Loucy (cell line): ENCODE data around the gene CCDC158.

Experiments
- CTCF ChIP-seq: fragments of 200-600 bp; sonication (generic); conservative IDR thresholded peaks from 2 replicates; pipeline ENCODE4 v1.5.1; 2014; ENCODE audit warnings: mild to moderate bottlenecking, antibody characterized with exemption, low read length
- EZH2phosphoT487 ChIP-seq: fragments of 200-600 bp; IDR thresholded peaks from 2 replicates; pipeline ENCODE4 v1.6.1; 2018; ENCODE audit warnings: antibody characterized with exemption, mild to moderate bottlenecking, moderate library complexity, borderline replicate concordance

GRCh38 chr4:76410636-76411035, 10.3 kb downstream of the CCDC158 start:
- TF ChIP-seq CTCF (no peak), EZH2phosphoT487 (no peak)
